ENCODE measurements around the gene CSNK1G1.

DNA sequence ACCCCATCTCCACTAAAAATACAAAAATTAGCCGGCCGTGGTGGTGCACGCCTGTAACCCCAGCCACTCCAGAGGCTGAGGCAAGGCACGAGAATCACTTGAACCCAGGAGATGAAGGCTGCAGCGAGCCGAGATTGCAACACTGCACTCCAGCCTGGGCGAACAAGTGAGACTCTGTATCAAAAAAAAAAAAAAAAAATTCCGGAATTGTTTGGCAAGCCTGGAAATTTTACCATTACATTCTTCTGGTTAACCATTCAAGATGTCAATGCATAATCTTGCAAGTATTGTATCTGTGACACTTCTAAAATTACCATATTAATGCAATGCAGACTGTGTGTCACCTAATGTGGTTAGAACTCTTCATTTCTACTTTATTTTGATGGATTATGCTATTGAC lies 67.0 kb downstream of the CSNK1G1 start:
- TF ChIP-seq, protein P1, sequence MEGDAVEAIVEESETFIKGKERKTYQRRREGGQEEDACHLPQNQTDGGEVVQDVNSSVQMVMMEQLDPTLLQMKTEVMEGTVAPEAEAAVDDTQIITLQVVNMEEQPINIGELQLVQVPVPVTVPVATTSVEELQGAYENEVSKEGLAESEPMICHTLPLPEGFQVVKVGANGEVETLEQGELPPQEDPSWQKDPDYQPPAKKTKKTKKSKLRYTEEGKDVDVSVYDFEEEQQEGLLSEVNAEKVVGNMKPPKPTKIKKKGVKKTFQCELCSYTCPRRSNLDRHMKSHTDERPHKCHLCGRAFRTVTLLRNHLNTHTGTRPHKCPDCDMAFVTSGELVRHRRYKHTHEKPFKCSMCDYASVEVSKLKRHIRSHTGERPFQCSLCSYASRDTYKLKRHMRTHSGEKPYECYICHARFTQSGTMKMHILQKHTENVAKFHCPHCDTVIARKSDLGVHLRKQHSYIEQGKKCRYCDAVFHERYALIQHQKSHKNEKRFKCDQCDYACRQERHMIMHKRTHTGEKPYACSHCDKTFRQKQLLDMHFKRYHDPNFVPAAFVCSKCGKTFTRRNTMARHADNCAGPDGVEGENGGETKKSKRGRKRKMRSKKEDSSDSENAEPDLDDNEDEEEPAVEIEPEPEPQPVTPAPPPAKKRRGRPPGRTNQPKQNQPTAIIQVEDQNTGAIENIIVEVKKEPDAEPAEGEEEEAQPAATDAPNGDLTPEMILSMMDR (IDR thresholded peaks at IDR 0.05; ENCODE audit: low read length): no peak
- TF ChIP-seq EZH2 (optimal IDR thresholded peaks at IDR 0.05; ENCODE audit: low read depth, low read length): no peak
